ENCODE results near the gene TEAD4.

Gene TEAD4

DNA sequence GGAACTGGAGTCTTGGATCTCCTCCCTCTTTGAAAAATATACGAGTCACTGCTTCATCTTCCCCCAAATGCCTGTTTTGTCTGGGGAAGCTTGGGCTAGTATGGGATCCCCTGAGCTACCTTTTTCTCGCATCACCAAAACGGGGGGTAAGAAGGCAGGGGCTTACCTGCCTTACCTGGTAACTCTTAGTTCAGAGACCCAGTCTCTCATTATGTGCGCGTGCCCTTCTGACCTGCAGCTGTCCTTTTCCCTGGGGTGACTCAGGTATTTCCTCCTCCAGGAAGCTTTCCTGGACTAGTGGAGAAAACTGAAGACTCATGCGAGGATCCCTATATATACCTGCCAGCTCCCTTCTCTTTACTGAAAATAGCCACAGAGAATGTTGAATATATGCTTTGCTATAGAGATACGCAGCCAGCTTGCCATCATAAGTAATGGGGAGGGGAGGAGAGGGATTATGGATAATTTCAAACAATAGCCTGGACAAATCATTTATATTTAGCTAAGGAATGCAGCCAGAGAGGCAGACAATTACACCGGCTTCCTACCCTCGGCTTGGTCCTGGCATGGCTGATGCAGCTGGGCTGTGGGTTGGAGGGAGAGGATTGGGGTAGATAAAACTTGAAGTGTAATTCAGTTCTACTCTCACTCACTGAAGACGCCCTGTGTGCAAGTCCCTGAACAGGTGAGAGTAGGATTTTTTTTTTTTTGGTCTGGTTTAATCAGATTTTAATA, 119.1 kb downstream of the TEAD4 start:
- Mint-ChIP-seq H3K36me3 (ENCODE audit: low read depth) (no peaks in the 10 kb centered on the region), H3K27ac (no peak overlapping the region), H3K27me3 (peaks cover 20% of the 10 kb centered on the region)

DNA sequence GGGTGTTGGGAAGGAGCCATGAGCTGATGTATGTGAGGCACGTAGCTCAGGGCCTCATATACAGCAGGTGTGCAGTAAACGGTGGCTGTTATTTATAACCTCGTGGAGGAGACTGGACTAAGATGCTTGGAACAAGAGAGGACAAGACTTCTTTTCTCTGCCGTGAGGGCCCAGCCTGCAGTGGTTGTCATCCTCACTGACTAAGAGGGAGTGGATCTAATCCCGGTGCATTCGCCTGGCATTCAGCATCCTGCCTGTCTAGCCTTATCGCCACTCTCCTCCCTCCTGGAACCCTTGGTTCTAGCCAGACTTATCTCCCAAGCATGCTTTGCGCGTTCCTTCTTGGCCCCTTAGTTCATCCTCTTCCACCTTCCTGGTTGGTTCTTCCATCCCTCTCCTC, 121.9 kb downstream of the TEAD4 start:
- H3K4me1 Mint-ChIP-seq (ENCODE audit: low read depth) = peaks cover 6% of the 10 kb centered on the region
- no peaks in the 10 kb centered on the region for H3K9me3 Mint-ChIP-seq
- no peaks in the 10 kb centered on the region for H3K36me3 Mint-ChIP-seq (ENCODE audit: low read depth)
- no peak overlapping the region for H3K27ac Mint-ChIP-seq
- peaks cover 9% of the 10 kb centered on the region for H3K27me3 Mint-ChIP-seq
- H3K4me3 Mint-ChIP-seq = no peak overlapping the region

More for the DNA sequence above, 119.1 kb downstream of the TEAD4 start:
- Mint-ChIP-seq H3K4me3 (peak overlapping the region; percentile 70), H3K4me1 (ENCODE audit: low read depth) (peaks cover 8% of the 10 kb centered on the region), H3K9me3 (no peaks in the 10 kb centered on the region)

DNA sequence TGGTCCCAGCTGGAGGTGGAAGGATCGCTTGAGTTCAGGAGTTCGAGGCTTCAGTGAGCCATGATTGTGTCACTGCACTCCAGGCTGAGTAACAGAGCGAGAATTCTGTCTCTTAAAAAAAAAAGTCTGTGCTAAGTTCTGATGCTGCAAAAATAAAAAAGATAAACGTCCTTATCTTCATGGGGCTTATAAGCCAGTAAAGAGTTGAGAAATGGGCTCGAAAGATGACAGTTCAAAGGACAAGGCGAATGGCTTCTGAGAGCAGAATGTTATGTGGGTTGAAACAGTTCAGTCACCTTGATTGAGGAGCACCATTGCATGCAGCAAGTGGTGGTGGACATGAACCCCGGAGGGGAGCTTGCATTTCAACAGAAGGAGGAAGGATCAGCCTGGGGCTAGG, 122.7 kb downstream of the TEAD4 start:
- H3K36me3 Mint-ChIP-seq (ENCODE audit: low read depth) = no peaks in the 10 kb centered on the region
- H3K27ac Mint-ChIP-seq = no peak overlapping the region
- H3K4me3 Mint-ChIP-seq = no peak overlapping the region
- H3K27me3 Mint-ChIP-seq = peaks cover 8% of the 10 kb centered on the region
- no peaks in the 10 kb centered on the region for H3K9me3 Mint-ChIP-seq
- H3K4me1 Mint-ChIP-seq (ENCODE audit: low read depth) = peaks cover 5% of the 10 kb centered on the region

DNA sequence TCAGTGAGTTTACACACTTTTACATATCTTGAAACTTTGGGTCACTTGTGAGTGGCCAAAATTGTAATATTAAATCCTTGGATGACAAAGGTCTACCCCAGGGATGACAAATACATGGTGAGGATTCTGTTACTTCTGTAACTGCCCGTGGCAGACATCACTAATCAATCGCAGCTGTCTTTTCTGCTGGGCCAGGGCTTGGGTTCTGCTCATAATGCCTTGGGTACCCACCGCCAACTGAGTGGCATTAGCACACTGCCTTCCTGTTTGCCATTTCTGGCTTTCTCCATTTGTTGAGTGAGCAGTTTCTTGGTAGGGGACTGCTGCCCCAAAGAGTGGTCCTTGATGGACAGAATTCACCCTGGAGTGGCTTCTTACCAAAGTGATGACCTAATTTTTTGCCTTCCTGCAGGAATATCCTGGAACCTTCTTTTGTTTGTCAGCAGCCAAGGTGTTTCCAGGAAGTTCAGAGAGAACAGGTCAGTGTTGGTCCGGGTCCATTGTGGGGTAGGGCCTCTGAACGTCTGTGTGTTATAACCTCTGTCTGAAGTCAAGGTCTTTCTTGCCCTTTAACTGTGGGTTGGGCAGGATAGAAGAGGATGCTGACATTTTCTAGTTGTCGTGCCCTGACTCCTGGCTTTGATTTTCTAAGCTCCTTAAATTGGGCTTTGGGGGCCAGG, 124.2 kb downstream of the TEAD4 start:
- Mint-ChIP-seq H3K4me1 (ENCODE audit: low read depth) (no peaks in the 10 kb centered on the region), H3K4me3 (no peak overlapping the region), H3K27ac (no peak overlapping the region), H3K27me3 (peaks cover 2% of the 10 kb centered on the region), H3K36me3 (ENCODE audit: low read depth) (no peaks in the 10 kb centered on the region), H3K9me3 (no peaks in the 10 kb centered on the region)

DNA sequence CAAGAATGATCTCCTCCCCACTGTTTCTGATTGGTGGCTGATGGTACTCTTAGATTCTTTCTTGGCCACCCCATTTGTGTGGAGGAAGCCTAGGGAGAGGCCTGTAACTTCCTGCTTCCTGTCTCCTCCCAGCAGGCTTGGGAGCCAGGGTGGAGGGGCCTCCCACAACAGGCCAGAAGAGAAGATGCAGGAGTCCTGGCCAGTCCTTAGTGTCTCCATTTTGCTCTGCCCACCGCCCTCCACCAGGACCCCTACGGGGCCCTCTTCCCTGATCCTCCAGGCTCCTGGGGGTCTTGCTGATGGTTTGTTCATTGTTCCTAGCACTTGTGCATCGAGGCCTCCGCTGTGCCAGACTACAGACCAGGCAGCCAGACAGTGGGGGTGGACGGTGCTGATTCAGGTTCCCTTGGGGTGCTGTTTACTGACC, 124.7 kb downstream of the TEAD4 start:
- no peaks in the 10 kb centered on the region for H3K4me1 Mint-ChIP-seq (ENCODE audit: low read depth)
- no peaks in the 10 kb centered on the region for H3K36me3 Mint-ChIP-seq (ENCODE audit: low read depth)
- no peak overlapping the region for H3K27ac Mint-ChIP-seq
- no peaks in the 10 kb centered on the region for H3K27me3 Mint-ChIP-seq
- no peak overlapping the region for H3K4me3 Mint-ChIP-seq
- H3K9me3 Mint-ChIP-seq = no peaks in the 10 kb centered on the region

DNA sequence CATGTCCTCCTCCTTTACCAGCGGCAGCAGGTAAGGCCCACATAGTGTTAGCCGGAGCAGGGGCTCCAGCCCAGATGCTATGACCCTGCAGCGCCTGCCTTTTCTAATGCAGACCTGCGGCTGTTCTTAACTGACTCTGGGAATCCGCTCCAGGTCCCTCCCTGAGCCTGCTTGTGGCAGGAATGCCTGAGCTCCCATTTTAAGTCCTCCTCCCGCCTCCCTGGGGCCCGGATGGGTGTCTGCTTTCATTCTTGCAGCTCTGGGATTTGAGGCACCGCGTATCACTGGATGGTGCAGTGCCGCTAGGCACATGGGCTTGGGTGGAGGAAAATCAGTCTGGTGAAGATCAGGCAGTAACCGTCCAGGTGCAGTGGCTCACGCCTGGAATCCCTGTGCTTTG, 125.5 kb downstream of the TEAD4 start:
- no peaks in the 10 kb centered on the region for H3K4me1 Mint-ChIP-seq (ENCODE audit: low read depth)
- no peaks in the 10 kb centered on the region for H3K36me3 Mint-ChIP-seq (ENCODE audit: low read depth)
- no peaks in the 10 kb centered on the region for H3K27me3 Mint-ChIP-seq
- no peak overlapping the region for H3K27ac Mint-ChIP-seq
- H3K4me3 Mint-ChIP-seq = no peak overlapping the region
- no peaks in the 10 kb centered on the region for H3K9me3 Mint-ChIP-seq

DNA sequence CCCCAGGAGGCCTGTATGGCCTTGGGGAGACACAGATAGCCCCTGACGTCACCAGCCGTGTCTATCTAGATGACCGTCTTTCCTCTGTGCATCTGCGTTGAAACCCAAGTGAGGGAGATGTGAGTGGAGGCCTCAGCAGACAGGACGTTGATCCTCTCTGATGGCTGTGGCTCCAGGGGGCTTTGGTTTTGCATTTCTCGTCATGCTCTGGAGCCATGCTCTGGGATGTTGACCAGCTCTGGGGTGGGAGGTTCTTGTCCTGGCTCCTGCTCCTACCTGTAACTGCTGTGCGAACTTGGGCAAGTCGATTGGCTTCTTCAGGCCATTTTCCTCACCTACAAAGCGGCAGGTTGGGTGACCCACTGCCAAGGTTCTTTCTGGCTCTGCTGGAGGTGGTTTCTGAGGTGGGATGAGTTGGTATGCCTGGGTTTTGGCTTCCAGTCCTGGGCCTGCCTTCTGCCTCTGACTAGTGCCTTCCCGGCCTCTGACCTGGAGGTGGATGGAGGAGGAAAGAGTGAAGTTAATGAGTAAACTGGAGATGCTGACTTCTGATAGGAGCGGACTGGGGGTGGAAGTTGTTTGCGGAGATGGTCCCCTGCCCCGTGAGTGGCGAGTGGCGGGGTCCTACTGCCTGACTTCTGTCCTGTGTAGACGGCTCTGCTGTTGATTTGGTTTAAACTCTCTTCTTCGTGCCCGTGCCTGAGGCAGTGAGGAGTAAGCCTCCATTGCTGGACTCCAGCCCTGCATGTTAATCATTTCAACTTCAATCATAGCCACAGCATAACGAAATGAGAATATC, 126.3 kb downstream of the TEAD4 start:
- Mint-ChIP-seq H3K9me3 (no peaks in the 10 kb centered on the region), H3K4me3 (no peak overlapping the region), H3K27ac (no peak overlapping the region), H3K36me3 (ENCODE audit: low read depth) (no peaks in the 10 kb centered on the region), H3K27me3 (no peaks in the 10 kb centered on the region), H3K4me1 (ENCODE audit: low read depth) (no peaks in the 10 kb centered on the region)

DNA sequence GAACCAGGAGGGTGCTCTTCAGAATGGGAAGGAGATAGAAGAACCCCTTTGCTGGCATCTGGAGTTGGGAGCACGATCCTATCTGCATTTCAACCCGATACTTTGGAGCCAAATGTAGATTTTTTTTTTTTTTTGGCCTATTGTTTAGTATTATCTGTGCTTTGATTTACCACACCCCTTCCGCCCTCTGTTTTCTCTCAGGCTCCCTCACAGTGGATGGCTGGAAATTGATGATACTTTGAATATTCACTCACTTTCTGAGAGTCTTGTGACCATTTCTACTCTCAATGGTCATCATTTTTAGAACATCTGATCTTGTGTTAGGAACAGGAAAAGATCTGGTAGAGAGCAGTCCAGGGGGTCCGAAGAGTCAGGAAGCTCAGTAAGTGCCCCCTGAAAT, 127.0 kb downstream of the TEAD4 start:
- Mint-ChIP-seq H3K4me3 (no peak overlapping the region), H3K36me3 (ENCODE audit: low read depth) (no peaks in the 10 kb centered on the region), H3K27ac (no peak overlapping the region), H3K9me3 (no peaks in the 10 kb centered on the region), H3K4me1 (ENCODE audit: low read depth) (no peaks in the 10 kb centered on the region), H3K27me3 (no peaks in the 10 kb centered on the region)

DNA sequence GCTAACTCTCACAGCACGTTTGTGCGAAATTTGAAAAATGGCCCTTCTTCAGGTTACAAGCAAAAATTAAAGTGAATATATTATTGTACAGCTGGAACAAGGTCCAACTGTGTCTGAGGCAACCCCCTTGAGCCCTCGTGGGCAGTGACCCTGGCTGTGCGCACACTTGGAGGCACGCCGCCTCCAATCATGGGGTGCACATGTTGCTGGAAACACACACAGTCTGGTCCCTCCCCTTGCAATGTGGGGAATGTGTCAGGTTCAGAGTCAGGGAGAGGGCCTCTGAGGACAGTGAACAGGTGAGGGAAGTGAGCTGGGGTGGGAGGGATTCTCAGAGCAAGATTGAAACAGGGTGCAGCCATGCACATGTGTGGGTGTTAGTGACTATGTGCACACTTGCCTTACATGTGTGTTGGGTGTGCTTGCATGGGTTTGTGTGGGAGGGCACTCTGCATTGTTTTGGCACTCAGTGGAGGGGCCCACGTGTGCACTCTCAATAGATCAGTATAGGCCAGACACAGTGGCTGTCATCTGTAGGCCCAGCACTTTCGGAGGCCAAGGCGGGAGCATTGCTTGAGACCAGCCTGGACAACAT, 127.6 kb downstream of the TEAD4 start:
- Mint-ChIP-seq H3K4me3 (no peak overlapping the region), H3K9me3 (no peaks in the 10 kb centered on the region), H3K27ac (no peak overlapping the region), H3K27me3 (no peaks in the 10 kb centered on the region), H3K4me1 (ENCODE audit: low read depth) (no peaks in the 10 kb centered on the region), H3K36me3 (ENCODE audit: low read depth) (no peaks in the 10 kb centered on the region)

DNA sequence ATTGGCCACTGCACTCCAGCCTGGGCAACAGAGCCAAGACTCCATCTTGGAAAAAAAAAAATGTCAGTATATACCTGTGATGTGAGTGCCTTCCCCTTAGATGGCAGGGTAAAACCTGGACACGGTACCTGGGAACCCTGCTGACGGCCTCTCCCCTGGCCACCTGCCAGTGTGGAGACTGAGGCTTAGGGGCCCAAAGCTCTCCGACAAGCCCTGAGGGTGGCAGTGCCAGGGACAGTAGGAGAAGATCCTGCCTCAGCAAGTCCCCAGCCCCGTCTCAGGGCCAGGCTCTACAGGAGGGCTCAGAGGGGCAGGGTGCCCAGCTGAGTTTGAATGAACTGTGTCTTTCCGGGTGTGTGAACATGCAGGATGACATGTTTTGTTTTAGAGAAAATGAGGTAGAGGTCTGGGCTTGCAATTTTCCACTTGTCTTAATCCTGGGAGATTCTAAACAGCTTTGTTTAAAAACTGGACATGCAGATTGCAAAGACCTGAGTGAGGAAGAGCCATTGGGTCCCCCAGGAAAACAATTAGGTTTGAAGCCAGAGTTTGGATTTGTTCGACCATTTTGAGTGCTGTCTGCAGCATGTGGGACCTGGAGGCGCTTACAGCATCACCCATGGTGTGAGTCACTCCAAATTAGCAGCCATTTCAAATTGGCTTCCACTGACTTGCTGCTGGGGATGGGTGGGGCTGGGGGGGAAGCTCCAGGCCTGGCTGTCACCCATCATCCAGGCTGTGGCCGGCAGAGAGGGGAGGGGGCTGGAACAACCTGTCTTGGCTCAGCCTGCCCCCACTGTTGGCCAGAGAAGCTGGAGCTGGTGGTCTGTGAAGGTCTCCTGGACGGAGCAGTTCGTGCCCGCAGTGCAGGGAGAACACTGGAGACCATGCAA, 128.8 kb downstream of the TEAD4 start:
- Mint-ChIP-seq H3K4me3 (no peak overlapping the region), H3K27ac (no peak overlapping the region), H3K27me3 (no peaks in the 10 kb centered on the region), H3K9me3 (no peaks in the 10 kb centered on the region), H3K36me3 (ENCODE audit: low read depth) (no peaks in the 10 kb centered on the region), H3K4me1 (ENCODE audit: low read depth) (no peaks in the 10 kb centered on the region)

DNA sequence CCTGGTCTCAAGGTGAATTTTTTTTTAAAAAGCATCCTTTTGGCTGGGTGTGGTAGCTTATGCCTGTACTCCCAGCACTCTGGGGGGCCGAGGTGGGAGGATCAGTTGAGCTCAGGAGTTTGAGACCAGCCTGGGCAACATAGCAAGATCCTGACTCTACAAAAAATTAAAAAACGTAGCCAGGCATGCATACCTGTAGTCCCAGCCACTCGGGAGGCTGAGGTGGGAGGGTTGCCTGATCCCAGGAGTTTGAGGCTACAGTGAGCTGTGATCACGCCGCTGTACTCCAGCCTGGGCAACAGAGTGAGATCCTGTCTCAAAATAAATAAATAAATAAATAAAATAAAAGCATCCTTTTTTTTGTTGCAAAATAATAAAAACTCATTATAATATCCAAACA, 130.4 kb downstream of the TEAD4 start:
- Mint-ChIP-seq H3K4me1 (ENCODE audit: low read depth) (no peaks in the 10 kb centered on the region), H3K36me3 (ENCODE audit: low read depth) (no peaks in the 10 kb centered on the region), H3K27me3 (no peaks in the 10 kb centered on the region), H3K9me3 (no peaks in the 10 kb centered on the region), H3K4me3 (no peak overlapping the region), H3K27ac (no peak overlapping the region)
